GM18519 (cell line): ENCODE measurements around the gene FERMT1.
"Not testable (repeated sequence)": the region's sequence is repeated elsewhere in the genome, so short reads cannot be mapped to it uniquely, and the experiment has no call there.

Experiments
- ATAC-seq: cut with Tn5 transposase; IDR thresholded peaks from one replicate; pipeline ENCODE4 v1.9.1; 2021; ENCODE audit warnings: mild to moderate bottlenecking, moderate library complexity; ENCODE audit not compliant: unreplicated experiment, low FRiP score

The FERMT1 gene

GRCh38 chr20:6041808-6042265 lies 81.0 kb downstream of the FERMT1 start:
- ATAC-seq, result no peak

DNA sequence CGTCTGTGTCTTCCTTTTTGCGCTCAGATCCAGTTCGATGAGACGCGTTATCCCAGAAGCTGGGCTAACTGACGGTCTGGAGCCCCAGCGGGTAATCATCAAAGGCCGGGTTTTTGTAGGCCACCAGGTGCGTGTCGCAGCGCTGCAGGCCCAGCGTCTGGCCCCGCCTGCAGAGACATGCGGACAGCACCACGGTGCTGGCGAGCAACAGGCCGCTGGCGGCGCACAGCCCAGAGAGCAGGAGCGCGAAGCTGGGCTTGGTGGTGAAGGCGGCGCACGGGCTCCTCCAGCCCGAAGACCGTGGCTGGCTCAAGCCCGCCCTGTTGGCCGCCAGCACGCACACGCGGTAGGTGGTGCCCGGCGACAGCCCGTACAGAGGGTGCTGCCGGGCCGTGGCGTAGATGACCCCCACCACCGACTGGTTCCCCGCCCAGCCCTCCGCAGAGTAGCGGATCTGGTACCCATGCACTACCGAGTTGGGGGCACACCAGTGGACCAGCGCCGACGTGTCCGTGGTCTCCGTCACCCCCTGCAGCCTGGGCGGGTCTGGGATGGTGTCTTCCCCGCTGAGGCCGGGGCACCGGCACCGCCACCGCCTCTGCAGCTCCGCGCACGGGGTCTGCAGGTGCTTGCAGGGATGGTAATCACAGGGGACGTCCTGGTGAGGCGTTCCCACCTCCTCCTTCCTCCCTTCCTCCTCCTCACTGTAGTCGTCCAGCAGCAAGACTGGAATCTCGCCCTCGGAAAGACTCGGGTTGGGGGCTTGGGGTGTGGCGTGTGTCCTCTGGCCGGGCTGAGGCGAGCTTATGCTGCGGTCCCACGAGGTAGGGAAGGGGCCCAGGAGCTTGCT lies 81.6 kb downstream of the FERMT1 start:
- ATAC-seq, result no peak

DNA sequence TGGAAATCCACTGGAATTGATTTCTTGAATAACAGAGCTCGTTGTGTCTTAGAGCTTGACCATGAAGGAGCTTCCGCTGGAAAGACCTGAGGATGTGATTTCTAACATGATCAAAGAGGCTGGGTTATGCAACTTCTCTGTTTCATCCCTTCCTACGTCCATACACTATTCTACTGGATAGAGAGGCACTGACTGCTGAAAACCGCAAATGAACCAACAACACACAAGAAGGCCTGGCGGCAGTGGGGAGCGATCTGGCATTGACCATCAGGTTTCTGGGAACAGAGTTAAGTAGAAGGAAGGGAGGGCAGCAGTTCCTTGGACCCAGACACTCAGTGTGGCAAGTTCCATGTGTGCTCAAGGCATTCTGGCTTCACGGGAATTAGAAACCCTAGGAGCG lies 82.3 kb downstream of the FERMT1 start:
- ATAC-seq, result no peak

DNA sequence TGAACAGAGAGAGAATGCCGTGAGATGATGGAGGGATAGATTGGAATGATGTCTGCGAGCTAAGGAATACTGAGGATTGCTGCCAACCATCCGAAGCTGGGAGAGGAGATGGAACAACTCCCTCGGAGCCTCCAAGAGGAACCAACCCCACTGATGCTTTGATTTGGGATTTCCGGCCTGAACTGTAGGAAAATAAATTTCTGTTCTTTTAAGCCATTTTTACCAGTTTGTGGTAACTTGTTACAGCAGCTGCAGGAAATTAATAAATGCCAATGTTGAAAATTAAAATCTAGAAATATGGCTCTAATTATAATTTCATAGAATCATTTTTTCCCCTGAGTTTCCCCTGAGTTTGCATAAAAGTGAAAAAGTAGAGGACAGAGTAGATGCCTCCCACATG lies 83.1 kb downstream of the FERMT1 start:
- no peak for ATAC-seq

GRCh38 chr20:6038256-6038655 lies 84.6 kb downstream of the FERMT1 start:
- no peak for ATAC-seq

- ATAC-seq, result no peak
Measured at GRCh38 chr20:6037082-6037481, 85.7 kb downstream of the FERMT1 start.

GRCh38 chr20:6036213-6036612 lies 86.6 kb downstream of the FERMT1 start:
- no peak for ATAC-seq

GRCh38 chr20:6034134-6034969 lies 88.5 kb downstream of the FERMT1 start:
- no peak for ATAC-seq

DNA sequence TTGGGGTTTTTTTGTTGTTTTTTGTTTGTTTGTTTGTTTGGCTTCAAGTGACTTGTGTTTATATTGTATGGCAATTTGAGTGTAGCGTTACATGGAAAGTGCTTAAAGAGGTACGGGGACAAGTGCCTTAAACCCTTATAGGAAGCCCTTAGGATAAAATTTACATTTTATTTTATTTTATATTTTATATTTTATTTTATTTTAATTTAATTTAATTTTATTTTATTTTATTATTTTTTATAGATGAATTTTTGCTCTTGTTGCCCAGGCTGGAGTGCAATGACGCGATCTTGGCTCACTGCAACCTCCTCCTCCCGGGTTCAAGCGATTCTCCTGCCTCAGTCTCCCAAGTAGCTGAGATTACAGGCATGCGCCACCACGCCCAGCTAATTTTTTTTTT lies 89.9 kb downstream of the FERMT1 start:
- ATAC-seq, result not testable (repeated sequence)

DNA sequence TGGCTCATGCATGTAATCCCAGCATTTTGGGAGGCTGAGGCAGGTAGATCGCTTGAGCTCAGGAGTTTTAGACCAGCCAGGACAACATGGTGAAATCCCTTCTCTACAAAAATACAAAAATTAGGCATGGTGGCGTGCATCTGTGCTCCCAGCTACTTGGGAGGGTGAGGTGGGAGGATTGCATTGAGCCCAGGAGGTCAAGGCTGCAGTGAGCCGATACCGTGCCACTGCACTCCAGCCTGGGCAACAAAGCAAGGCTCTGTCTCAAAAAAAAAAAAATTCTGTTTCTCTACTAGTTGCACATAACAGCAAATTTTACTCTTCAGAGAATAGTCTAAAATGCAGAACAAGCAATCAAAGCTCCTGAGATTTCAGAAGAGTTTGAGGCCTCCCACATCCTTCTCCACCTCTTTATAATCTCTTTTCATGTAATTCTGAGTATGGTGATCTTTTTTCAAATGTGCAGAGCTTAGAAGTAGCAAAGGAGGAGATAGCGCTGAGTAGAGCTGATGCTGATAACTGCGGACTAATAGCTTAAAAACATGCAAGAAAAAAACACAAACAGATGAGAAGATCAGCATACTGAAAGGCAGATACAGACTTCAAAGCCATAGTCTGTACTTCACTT lies 92.3 kb downstream of the FERMT1 start:
- ATAC-seq, result no peak

- ATAC-seq, result no peak
Measured at GRCh38 chr20:6029538-6029937, 93.3 kb downstream of the FERMT1 start.

- no peak for ATAC-seq
Measured at GRCh38 chr20:6028818-6029217, 94.0 kb downstream of the FERMT1 start.

DNA sequence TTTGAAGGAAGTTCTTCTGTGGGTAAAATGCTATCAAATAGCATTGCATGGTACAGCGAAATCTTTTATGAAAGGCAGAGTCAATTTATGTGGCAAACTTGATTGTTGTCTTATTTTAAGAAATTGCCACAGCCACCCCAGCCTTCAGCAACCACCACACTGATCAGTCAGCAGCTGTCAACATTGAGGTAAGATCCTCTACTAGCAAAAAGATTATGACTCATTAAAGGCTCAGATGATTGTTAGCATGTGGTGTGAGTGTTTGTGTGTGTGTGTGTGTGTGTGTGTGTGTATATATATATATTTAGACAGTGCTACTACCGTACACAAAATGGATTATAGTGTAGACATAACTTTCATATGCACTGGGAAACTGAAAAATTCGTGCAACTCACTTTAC lies 96.8 kb downstream of the FERMT1 start:
- ATAC-seq, result no peak
